HepG2 (cell line): ENCODE data around the gene UNC5C. TPM values are rescaled to one million over a fixed set of nuclear protein-coding genes. Genes with fewer than 3 reads are reported as not detected.

Source experiments
- ATAC-seq: fragments of 200-7000 bp; cut with Tn5 transposase; 3 replicates; pipeline ENCODE4 v1.9.1; 2020; ENCODE audit warnings: mild to moderate bottlenecking, moderate library complexity
- BruUV-seq: library from RNA; stranded (reverse); fragments of 400-500 nt; replicated peaks from 2 replicates; lab custom pipeline; 2021; lab: Mats Ljungman, UMichigan
- CTCF ChIA-PET: fragments of 300-600 bp; formaldehyde crosslinking; extraction: SDS; loops from one replicate; lab custom pipeline; 2021; ENCODE audit warnings: low total read pairs, inconsistent platforms, low intra/inter-chr PET ratio; lab: Yijun Ruan, JAX
- POLR2A ChIA-PET: fragments of 350-600 bp; sonication (Branson Sonifier 250); formaldehyde crosslinking; loops from one replicate; lab custom pipeline; 2020; ENCODE audit warnings: antibody characterized with exemption, inconsistent platforms; lab: Yijun Ruan, JAX
- DNase-seq: peaks from one replicate; pipeline ENCODE4 v3.0.0-alpha.2; 2015; ENCODE audit warnings: low spot score
- FAIRE-seq: peaks from 3 replicates; lab custom pipeline; 2011; peaks lifted over from hg19 to GRCh38; lab: Jason Lieb, UNC
- H2AFZ ChIP-seq: one replicate; pipeline ENCODE4 v1.6.1; 2011; ENCODE audit warnings: low read length, inconsistent platforms
- H3K27ac ChIP-seq: fragments of 300-600 bp; 3 replicates; pipeline ENCODE4 v1.8.0; 2011; ENCODE audit warnings: mixed run types, mild to moderate bottlenecking, mixed read lengths, low read length, inconsistent platforms; ENCODE audit not compliant: insufficient read depth; ENCODE audit errors: extremely low read length
- H3K27me3 ChIP-seq, 2 experiments: fragments of 200-600 bp in 1 of 2; 2 replicates in 1 of 2; 3 replicates in 1 of 2; pipeline versions ENCODE4 v1.6.0 to v1.8.0; 2011; ENCODE audit warnings: low read length in 2 of 2, mild to moderate bottlenecking in 2 of 2, moderate library complexity in 2 of 2, inconsistent platforms in 1 of 2; ENCODE audit not compliant: insufficient read depth in 2 of 2, control insufficient read depth in 1 of 2
- H3K36me3 ChIP-seq, 2 experiments: fragments of 200-600 bp in 1 of 2; replicated peaks in 1 of 2; 2 replicates in 1 of 2; 3 replicates in 1 of 2; pipeline versions ENCODE4 v1.5.1 to v1.8.0; 2011; ENCODE audit warnings: low read length in 2 of 2, inconsistent platforms in 1 of 2; ENCODE audit not compliant: insufficient read depth in 2 of 2, control insufficient read depth in 1 of 2
- H3K4me1 ChIP-seq: 2 replicates; pipeline ENCODE4 v1.5.1; 2012; ENCODE audit warnings: low read length, inconsistent platforms; ENCODE audit not compliant: insufficient read depth
- H3K4me2 ChIP-seq: 2 replicates; pipeline ENCODE4 v1.6.0; 2011; ENCODE audit warnings: low read depth, low read length, inconsistent platforms
- H3K4me3 ChIP-seq, 3 experiments: fragments of 200-600 bp in 1 of 3; sonication (generic), shearing (Covaris generic) in 1 of 3; replicated peaks in 1 of 3; 2 replicates each; pipeline ENCODE4 v1.5.1; 2011 to 2016; ENCODE audit warnings: low read length in 3 of 3, inconsistent platforms in 2 of 3, low read depth in 2 of 3, mild to moderate bottlenecking in 2 of 3, control low read depth in 1 of 3, mixed read lengths in 1 of 3; ENCODE audit not compliant: insufficient read depth in 1 of 3
- H3K79me2 ChIP-seq: one replicate; pipeline ENCODE4 v1.6.1; 2011; ENCODE audit warnings: low read length, inconsistent platforms; ENCODE audit not compliant: insufficient read depth
- H3K9ac ChIP-seq: 2 replicates; pipeline ENCODE4 v1.6.0; 2011; ENCODE audit warnings: mild to moderate bottlenecking, low read depth, low read length, inconsistent platforms; ENCODE audit not compliant: insufficient read depth
- H3K9me3 ChIP-seq: 2 replicates; pipeline ENCODE4 v1.5.1; 2012; ENCODE audit warnings: mild to moderate bottlenecking, low read length
- H4K20me1 ChIP-seq: 2 replicates; pipeline ENCODE4 v1.6.0; 2011; ENCODE audit warnings: inconsistent platforms, mild to moderate bottlenecking, low read length, moderate library complexity; ENCODE audit not compliant: insufficient read depth
- ATF5 ChIP-seq: sonication (generic); formaldehyde crosslinking; IDR thresholded peaks from 2 replicates; pipeline ENCODE4 v1.4.0; 2020; ENCODE audit warnings: mild to moderate bottlenecking, low read depth, missing genetic modification reagents
- HMGXB4 ChIP-seq, 2 experiments: sonication (generic) in 1 of 2; formaldehyde crosslinking in 1 of 2; IDR thresholded peaks; 2 replicates each; pipeline versions ENCODE4 v1.4.0 to v1.6.1; 2018 to 2020; ENCODE audit warnings: missing genetic modification reagents in 2 of 2, borderline replicate concordance in 1 of 2, low read depth in 1 of 2, mild to moderate bottlenecking in 1 of 2, missing biosample characterization in 1 of 2
- KDM2A ChIP-seq: sonication (generic); formaldehyde crosslinking; IDR thresholded peaks from 2 replicates; pipeline ENCODE4 v1.4.0; 2020; ENCODE audit warnings: low read depth, missing genetic modification reagents, borderline replicate concordance
- LBX2 ChIP-seq: sonication (generic); formaldehyde crosslinking; IDR thresholded peaks from 2 replicates; pipeline ENCODE4 v1.5.0; 2020; ENCODE audit warnings: missing genetic modification reagents, mild to moderate bottlenecking, borderline replicate concordance
- MXI1 ChIP-seq: IDR thresholded peaks from 3 replicates; pipeline ENCODE4 v1.6.1; 2012; ENCODE audit warnings: low read depth, low read length, inconsistent platforms, borderline replicate concordance
- POGK ChIP-seq: sonication (generic); formaldehyde crosslinking; conservative IDR thresholded peaks from 2 replicates; pipeline ENCODE4 v1.8.0; 2022; ENCODE audit warnings: mild to moderate bottlenecking, moderate library complexity, missing genetic modification reagents
- RARG ChIP-seq: sonication (generic); formaldehyde crosslinking; IDR thresholded peaks from 2 replicates; pipeline ENCODE4 v1.4.0; 2020; ENCODE audit warnings: low read depth, mild to moderate bottlenecking, missing genetic modification reagents
- SSRP1 ChIP-seq: IDR thresholded peaks from 2 replicates; pipeline ENCODE4 v1.6.1; 2016; ENCODE audit warnings: control low read depth
- ZNF747 ChIP-seq: sonication (generic); formaldehyde crosslinking; IDR thresholded peaks from 2 replicates; pipeline ENCODE4 v1.8.1; 2023; ENCODE audit warnings: missing genetic modification reagents, mild to moderate bottlenecking, borderline replicate concordance
- WGBS: methylation state at CpG from one replicate; pipeline ENCODE4 v1.1.6; 2017; ENCODE audit warnings: low lambda C conversion rate; 5-methylcytosine and 5-hydroxymethylcytosine counted together
- in situ Hi-C: cut with HindIII; loops from 2 replicates; pipeline ENCODE4 v1.10.0; 2017; ENCODE audit warnings: low pct_unique_long_range_greater_than_20kb; ENCODE audit not compliant: extremely low pct_ligation_motif_present
- intact Hi-C: fragments of 100-400 bp; cut with micrococcal nuclease; formaldehyde crosslinking; loops from one replicate; pipeline ENCODE4 v1.10.0; 2022; ENCODE audit not compliant: unreplicated experiment
- polyA plus RNA-seq, 8 experiments: library from polyadenylated mRNA; depleted of rRNA in 3 of 8; stranded (reverse) in 7 of 8; unstranded in 1 of 8; fragments of >200 nt; fragmentation: Illumina TruSeq in 4 of 8; extraction: Trizol in 4 of 8; gene quantifications; 2 replicates each; pipeline versions ENCODE4 v1.2.1 to v1.2.3, GENCODE V29; 2011 to 2016; ENCODE audit warnings: low read depth in 4 of 8, missing spikeins in 1 of 8, mixed read lengths in 1 of 8; ENCODE audit not compliant: insufficient read depth in 1 of 8
- total RNA-seq, 5 experiments: library from RNA; depleted of rRNA; stranded (reverse); fragments of >200 nt; fragmentation: Illumina TruSeq; extraction: Trizol; gene quantifications; 2 replicates each; pipeline ENCODE4 v1.2.3, GENCODE V29; 2016; ENCODE audit warnings: low read depth in 1 of 5

UNC5C gene
- total and polyA plus RNA-seq, 2 of the 13 experiments (the other 11 are each of a cell fraction or from before 2014, with no cell fraction given), result not detected

GRCh38 chr4:95193391-95194224 is 355.2 kb downstream of the UNC5C start:
- intact Hi-C loops (no loop called here), in situ Hi-C loops (no loop called here)
- Histone ChIP-seq H3K4me2 (no peak overlapping the region), H3K79me2 (no peaks in the 10 kb centered on the region), H3K27me3 (peaks cover 1 to 7% of the 10 kb centered on the region in 2 experiments; a peak in 2 of 5 replicates), H3K4me3 (no peak overlapping the region), H3K27ac (no peak overlapping the region), H3K4me1 (no peaks in the 10 kb centered on the region), H3K9ac (no peak overlapping the region), H4K20me1 (no peaks in the 10 kb centered on the region), H3K36me3 (no peaks in the 10 kb centered on the region), H2AFZ (no peak overlapping the region), H3K9me3 (no peaks in the 10 kb centered on the region)
- DNase-seq, result no peak
- peak; percentile 56 for ATAC-seq
- 24% methylated on average over 19 of the region's 22 CpGs for WGBS
- BruUV-seq, result no TSS peak
- CTCF ChIA-PET, result no interaction called here
- POLR2A ChIA-PET, result no interaction called here
- no peak for FAIRE-seq
- TF ChIP-seq RARG (CRISPR knock-in tag), result no peak

GRCh38 chr4:95191537-95191936 is 357.2 kb downstream of the UNC5C start:
- Histone ChIP-seq H3K4me1 (no peaks in the 10 kb centered on the region), H3K36me3 (no peaks in the 10 kb centered on the region), H3K27ac (no peak overlapping the region), H3K4me2 (no peak overlapping the region), H3K27me3 (peaks cover 1 to 7% of the 10 kb centered on the region in 2 experiments; a peak in 2 of 5 replicates), H3K79me2 (no peaks in the 10 kb centered on the region), H4K20me1 (no peaks in the 10 kb centered on the region), H3K9ac (no peak overlapping the region), H2AFZ (no peak overlapping the region), H3K9me3 (no peaks in the 10 kb centered on the region), H3K4me3 (no peak overlapping the region)
- BruUV-seq, result no TSS peak
- ATAC-seq (no peak), FAIRE-seq (no peak), DNase-seq (no peak)
- ChIA-PET POLR2A (no interaction called here), CTCF (no interaction called here)
- WGBS, result 49% methylated on average over 3 of the region's 3 CpGs
- intact Hi-C loops, result no loop called here
- in situ Hi-C loops, result no loop called here
- no peak for TF ChIP-seq ATF5 (CRISPR knock-in tag)
- TF ChIP-seq MXI1, result no peak
- no peak for TF ChIP-seq KDM2A
- no peak for TF ChIP-seq LBX2 (CRISPR knock-in tag)
- no peak for TF ChIP-seq HMGXB4 (CRISPR knock-in tag; IDR thresholded peaks at IDR 0.05; ENCODE audit: borderline replicate concordance in 1 of 2, low read depth in 1 of 2)
- TF ChIP-seq ZNF747 (CRISPR knock-in tag), result no peak
- no peak for TF ChIP-seq SSRP1 (CRISPR knock-in tag)
- TF ChIP-seq POGK (CRISPR knock-in tag), result no peak
